Embryonic facial prominence (tissue), 1 donor: ENCODE results near the gene EFCAB9.
"Not testable (repeated sequence)": the region's sequence is repeated elsewhere in the genome, so short reads cannot be mapped to it uniquely, and the experiment has no call there.

Source experiments
- DNase-seq: peaks from one replicate; pipeline ENCODE4 v3.0.0-alpha.2; 2016; ENCODE audit errors: extremely low spot score

Gene EFCAB9

DNA sequence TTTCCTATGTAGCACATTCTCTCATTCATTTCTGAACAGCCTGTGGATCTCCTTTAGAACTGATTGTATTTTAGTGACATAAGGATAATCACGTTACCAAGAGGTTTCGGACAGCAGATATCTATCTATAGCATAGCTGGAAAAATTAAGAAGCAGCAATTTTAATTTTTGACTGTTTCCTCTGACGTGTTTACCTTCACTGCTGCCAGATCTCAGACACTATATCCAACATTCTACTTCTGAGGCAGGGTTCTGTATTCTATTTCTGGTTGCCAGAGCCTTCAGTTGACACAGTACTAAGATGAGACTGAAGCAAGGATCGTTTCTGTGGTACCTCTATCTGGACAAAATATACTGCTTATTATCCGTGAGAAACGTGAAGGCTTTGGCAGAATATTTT lies at the start of gene EFCAB9:
Gene EFCAB9, plus strand, starts transcription at position 301 of the 400 bp plus-strand sequence. Its CDS starts 1 bp downstream, at position 302.
- no peak for DNase-seq

DNA sequence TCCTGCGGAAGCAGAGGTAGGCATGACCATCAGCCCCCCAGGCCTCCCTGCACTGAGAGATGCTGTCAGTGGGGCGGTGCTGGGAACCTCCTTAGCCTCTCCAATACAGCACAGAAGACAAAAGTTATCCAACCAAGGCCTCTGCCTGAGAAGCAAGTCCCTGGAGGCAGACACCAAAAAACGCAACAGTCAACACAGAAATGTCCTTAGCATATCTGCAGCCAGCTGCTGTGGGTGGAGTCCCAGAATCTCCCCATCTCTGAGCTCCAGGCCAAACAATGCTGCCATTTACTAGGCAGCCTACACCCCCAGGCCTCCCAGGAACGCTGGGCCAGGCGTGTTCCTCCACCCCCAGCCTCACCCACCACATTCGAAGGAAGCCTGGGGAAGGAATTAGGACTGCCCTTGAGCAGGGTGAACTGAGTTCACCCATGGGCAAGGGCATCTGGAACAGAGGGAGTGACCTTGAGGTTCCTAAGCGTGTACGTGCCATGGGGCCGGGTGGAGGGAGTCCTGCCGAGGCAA lies 49.6 kb upstream of the EFCAB9 start:
- DNase-seq = no peak

DNA sequence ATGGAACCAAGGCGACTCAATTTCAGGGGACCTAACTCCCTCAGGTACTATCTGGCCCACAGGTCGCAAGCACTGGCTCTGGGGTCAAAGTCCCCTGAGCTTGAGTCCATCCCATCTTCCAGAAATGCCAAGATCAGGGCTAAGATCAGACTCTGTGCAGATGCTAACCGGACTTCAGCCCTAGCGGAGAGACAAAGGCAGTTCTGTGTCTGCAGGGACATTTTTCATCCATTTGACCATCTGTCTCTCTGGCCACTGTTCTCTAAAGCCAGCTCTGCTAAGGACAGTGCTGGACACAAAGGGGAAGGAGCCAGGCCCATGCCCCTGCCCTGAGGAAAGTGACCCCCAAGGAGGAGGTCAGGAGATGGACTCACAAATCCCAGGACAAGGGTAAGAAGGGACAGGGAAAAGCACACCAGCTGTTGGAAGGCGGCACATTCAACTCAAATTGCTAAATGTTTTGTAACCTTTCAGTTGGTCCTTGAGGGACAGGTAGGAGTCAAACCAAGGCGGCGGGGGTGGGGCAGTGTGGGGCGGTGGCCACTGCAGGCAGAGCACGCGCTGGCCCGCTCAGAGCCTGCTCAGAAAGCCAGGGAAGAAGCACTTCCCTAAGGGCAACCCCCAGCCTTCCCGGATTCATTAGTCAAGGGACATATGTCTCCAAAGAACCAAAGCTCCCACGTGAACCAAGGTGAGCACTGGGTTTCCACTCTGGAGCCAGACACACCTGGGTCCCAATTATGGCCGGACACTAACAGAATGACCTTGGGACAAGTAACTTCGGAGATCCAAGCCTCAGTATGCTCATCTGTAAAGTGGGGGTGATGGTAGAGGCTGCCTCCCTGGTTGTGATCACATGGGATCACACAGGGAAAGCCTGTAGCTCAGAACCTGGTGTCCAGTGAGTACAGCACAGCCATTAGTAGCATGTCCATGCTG lies 48.8 kb upstream of the EFCAB9 start:
- DNase-seq = no peak

DNA sequence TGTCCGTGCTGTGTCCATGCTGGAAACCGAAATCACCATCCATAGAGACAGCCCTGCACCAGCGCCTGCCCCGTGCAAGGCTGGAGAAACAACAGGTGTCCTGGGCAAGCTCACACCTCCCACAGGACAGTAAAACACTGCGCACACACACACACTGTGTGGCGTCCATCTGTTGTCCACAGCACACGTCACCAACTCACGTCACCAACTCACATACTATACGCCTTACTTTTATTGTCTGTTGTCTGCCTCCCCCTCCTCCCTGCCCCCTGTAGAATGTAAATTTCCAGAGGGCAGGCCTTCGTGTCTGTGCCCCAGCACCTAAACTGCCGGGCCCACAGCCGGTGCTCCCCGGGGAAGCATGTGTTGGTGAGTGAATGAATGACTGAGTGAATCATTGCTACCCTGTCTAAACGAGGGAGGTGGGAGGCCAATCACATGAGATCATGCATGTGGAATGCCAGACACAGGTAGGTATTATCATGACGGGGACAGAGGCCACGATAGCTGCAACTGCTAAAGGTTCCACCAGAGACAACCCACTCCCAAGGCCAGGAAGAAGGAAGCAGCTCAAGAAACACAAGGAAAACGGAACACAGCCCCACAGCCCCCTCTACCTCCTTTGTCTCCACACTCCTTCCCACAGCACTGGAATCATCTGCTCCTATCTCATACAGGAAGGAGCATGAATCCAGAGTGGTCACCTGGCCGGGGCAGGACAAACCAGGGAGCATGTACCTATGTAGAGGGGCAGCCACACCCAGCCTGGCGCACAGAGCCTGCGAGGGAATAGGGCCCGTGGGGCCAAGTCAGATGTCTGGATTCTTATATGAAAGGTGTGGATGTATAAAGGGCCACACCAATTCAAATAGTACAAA lies 47.9 kb upstream of the EFCAB9 start:
- DNase-seq = no peak

DNA sequence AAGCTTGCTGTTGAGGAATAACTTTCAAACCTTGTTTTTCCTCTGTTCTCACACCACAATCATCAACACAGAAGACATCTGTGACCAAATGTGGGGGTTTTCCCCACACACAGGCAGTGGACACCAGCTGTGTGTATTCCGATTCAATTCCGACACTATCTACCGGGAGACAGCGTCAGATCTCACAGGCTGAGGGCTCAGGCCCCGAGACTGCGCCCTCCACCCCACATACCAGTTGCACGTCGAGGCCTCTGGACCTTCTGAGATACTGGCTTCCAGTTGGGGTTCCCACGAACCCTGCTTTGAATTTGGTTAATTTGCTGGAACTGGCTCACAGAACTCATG lies 47.3 kb upstream of the EFCAB9 start:
- DNase-seq = no peak

- no peak for DNase-seq
Measured at GRCh38 chr5:172147857-172148256, 46.1 kb upstream of the EFCAB9 start.

DNA sequence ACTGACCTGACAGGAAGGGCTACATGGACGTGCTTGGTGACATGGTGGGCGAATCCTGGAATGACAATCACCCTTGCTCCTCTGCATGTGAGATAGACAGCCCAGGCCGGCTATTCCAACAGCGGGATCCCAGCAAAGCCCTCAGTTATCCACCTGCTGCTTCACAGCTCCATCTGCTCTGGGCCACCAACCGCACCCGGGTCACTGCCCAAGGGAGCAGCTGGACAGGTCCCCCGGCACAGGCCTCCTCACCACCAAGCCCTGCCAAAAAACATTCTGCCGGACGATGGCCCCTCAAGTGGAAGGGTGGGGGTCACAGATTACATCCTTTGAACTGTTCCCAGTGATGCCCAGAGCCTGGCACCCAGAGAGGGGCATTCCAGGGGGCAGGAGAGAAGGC lies 45.6 kb upstream of the EFCAB9 start:
- DNase-seq = no peak

DNA sequence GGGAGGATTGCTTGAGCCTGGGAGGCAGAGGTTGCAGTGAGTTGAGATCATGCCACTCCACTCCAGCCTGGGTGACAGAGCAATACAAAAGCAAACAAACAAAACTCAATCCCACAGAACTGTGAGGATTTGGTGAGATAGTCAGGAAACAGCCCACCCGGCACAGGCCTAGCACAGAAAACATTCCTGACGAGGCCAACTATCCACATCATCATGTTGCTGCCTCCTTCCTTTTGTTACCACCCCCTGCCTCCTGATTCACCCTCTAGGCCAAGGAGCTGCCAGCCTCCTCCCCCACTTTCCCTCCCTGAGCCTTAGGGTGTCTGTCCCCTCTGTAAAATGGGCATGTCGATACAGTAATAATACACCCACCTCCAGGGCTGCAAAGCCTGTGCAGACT lies 44.9 kb upstream of the EFCAB9 start:
- no peak for DNase-seq

DNA sequence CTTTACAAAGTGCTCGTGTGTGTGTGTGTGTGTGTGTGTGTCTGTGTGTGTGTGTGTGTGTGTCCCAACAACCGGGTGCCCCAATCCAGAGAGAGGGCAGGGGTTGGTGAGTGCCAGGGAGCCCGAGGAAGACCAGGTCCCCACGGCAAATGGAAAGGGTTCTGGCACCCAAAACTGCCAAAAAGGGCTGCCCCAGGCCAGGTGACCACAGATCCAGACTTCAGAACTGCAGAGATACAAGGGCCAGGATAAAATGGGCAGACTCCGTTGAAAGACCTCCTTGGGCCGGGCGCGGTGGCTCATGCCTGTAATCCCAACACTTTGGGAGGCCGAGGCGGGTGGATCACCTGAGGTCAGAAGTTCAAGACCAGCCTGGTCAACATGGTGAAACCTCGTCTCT lies 44.5 kb upstream of the EFCAB9 start:
- DNase-seq = not testable (repeated sequence)

DNA sequence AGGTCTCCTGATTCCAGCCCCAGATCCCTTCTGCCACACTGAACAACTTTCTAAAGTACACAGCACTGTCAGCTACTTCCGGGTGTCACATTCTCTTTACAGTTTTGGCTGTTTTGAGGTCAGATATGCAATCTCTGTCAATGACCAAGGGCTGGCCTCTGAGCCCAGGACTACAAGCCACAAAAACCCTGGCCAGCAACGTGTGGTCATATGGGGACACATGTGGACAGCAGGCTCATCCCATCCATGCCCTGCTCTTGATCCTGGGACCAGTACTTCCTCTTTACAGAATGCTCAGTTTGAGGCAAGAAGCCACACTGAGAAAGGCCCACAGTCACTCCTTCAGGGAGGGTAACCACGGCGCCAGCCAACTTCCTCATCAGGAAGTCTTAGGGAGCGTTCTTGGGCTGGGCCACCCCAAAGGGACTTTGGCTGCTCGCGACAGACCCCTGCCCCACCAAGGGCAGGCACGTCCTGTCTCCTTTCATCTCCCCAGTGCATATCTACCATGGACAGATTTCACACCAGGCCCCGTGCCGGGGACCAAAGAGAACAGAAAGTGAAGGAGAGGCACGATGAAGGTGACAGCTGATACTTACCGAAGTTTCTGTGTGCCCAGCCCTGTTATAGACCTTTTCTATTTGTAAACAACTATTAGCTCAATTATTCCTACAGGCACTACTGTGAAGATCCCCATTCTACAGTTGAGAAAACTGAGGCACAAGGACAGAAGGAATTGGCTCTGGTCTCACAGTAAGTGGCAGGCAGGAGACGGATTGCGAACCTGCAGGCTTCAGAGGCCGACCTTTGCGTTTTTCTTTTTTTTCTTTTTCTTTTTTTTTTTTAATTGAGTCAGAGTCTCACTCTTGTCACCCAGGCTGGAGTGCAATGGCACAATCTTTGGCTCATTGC lies 43.2 kb upstream of the EFCAB9 start:
- no peak for DNase-seq

DNA sequence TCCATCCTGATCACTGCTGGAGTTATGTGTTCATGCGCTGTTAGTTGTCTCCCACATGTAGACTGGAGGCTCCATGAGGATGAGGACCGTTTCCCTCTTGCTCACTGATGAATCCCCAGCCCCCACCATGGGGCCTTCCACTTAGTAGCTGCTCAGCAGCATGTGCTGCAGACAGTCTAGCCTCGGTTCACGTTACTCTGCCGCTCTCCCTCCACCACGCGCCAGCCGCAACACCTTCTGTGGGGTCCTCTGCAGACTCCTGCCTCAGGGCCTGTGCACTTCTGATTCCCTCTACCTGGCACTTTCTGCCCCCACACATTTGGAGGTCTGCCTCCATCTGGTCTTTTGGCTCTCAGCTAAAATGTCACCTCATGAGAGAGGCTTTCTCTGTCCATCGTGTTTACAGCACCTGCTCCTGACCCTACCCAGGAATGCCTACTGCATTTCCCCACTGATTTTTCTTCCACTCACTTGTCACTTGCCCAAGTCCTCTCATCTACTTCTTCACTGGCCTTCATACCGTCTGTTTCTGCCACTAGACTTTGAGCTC lies 42.2 kb upstream of the EFCAB9 start:
- no peak for DNase-seq

DNA sequence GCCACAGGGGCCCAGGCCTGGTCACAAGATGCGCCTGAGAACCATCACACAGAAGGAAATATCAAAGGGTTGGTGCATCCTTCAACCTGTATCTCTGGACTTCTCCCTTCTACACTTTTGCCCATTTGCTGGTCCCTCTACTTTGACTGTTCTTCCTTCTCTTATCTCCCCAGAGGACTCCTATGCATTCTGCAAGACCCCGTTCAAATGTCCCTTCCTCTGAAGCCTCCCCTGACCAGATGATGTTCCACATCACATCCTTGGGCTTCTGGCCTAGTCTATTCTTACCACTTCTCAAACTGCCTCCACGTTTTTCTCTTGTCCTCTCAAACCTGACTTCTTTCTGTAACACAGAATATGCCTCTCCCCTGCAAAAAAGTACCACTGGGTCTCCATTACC lies 40.3 kb upstream of the EFCAB9 start:
- DNase-seq = no peak

- not testable (repeated sequence) for DNase-seq
Measured at GRCh38 chr5:172155101-172155500, 38.9 kb upstream of the EFCAB9 start.

DNA sequence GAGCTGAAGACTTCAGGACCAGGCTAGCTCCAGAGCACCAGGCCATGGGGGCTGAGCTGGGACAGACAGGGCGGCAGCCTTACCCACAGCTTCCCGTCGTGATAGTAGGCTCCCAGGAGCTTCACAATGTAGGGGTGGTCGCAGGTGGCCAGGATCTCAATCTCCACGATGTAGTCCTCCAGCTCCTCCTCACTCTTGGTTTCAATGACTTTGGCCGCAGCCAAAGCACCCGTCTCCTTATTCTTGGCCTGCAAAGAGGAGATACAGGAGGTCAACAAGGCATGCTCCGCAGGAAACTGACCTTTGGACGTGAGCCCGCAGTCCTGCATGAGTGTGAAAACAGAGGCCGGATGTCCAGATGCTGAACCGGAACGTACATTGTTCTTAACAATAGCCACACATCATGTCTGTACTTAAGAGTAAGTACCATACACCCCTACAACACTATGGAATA lies 37.4 kb upstream of the EFCAB9 start:
- no peak for DNase-seq

- DNase-seq = no peak
Measured at GRCh38 chr5:172159016-172159415, 35.0 kb upstream of the EFCAB9 start.

GRCh38 chr5:172160506-172160905 lies 33.5 kb upstream of the EFCAB9 start:
- no peak for DNase-seq

DNA sequence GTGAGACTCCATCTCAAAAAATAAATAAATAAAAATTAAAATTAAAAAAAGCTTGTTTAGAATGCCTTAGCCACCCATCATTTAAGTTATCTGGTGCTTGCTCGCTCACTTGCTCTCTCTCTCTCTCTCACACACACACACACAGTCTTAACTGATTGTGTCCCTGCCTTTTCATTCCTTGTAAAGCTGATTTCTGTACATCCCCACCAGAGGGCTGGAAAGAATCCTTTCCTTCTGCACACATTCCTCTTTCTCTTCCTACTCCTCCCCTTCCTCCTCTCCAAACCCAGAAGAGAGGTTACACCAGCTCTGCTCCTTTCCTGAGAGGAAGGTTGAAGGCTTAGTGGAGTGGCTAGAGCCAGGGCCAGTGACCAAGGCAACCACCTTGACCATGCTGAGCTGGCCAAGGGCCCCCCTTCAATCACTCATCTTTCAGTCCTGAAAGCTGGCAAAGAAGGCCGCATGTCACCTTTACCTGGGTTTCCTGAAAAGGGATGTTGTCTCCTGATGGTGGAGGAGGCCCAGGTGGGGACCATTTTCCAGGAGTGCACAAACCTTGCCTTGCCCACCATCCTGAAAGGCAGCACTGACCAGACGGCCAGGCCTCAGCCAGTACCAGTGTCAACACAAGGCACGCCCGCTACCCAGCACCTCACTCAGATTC lies 31.5 kb upstream of the EFCAB9 start:
- no peak for DNase-seq

- no peak for DNase-seq
Measured at GRCh38 chr5:172162987-172163343, 31.0 kb upstream of the EFCAB9 start.

DNA sequence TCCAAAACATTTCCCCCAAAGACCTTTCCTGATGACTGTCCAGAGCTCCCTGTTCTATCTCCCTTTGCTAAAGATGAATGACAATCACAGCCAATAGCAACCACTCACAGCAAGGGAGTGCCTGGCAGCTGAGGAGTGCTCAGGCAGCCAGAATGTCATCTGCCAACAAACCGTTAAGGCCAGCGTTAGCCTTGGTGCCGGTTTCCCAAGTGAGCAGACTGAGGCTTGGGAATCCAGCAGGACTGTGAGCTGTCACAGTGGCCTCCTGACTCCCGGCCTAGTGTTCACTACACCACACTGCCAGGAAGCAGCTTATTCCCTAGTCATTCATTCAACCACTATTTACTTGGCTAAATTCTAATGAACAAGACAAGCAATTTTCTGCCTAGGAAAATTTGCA lies 30.6 kb upstream of the EFCAB9 start:
- DNase-seq = no peak

DNA sequence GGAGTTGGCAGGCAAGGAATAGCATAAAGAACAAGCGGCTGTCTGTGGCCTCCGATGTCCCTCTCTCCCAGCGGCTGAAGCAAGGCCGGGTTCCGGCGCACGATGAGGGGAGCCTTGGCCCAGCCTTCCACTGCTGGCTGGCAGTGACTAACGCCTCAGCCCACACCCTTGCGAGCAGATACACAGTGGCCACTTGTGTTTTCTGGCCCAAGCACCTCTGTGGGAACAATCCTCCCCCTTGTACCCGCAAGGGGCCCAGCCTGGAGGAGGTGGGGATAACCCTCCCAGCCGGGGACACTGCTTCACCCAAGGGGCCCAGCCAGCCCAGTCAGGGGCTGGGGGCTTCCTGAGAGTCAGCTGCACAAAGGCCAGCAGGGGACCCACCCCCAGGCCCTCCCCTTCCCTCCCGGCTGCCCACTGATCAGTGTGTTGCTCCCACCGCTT lies 29.2 kb upstream of the EFCAB9 start:
- no peak for DNase-seq

GRCh38 chr5:172165465-172165864 lies 28.5 kb upstream of the EFCAB9 start:
- DNase-seq = no peak
